AG09309 (cell line): Measurements from ENCODE around the gene NDC80.

Source experiments
- DNase-seq: peaks from one replicate; pipeline ENCODE4 v3.0.0-alpha.2; 2010; ENCODE audit warnings: low read depth
- H3K4me3 ChIP-seq: 2 replicates; pipeline ENCODE4 v1.5.1; 2011; ENCODE audit warnings: mild to moderate bottlenecking, low read depth, low read length, moderate library complexity; ENCODE audit not compliant: control insufficient read depth
- CTCF ChIP-seq: IDR thresholded peaks from 2 replicates; pipeline ENCODE4 v1.5.1; 2011; ENCODE audit warnings: mild to moderate bottlenecking, low read depth, low read length, inconsistent platforms; ENCODE audit not compliant: insufficient read depth, control insufficient read depth; ENCODE audit errors: missing control alignments

The NDC80 gene

GRCh38 chr18:2609604-2610003 lies 38.2 kb downstream of the NDC80 start:
- no peak for DNase-seq
- no peak overlapping the region for H3K4me3 ChIP-seq
- TF ChIP-seq CTCF: no peak

DNA sequence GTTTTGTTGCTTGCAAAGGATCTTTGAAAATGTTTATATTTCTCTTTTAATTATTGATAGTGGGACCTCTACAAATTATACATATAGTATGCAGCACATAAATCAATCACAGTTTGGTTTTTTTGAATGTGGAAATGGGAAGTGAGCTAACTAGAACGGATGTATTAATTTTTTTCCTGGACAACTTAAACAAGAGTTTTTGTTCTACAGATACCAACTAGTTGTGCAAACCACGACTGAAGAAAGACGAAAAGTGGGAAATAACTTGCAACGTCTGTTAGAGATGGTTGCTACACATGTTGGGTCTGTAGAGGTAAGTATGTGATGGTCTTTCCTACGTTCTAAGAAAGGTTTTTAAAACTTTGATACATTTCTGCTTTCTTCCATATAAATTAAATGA lies 39.2 kb downstream of the NDC80 start:
- no peak overlapping the region for H3K4me3 ChIP-seq
- DNase-seq: no peak
- no peak for TF ChIP-seq CTCF

- TF ChIP-seq CTCF: no peak
- no peak for DNase-seq
- H3K4me3 ChIP-seq: no peak overlapping the region
Measured at GRCh38 chr18:2612996-2613395, 41.6 kb downstream of the NDC80 start.

GRCh38 chr18:2617401-2617998 lies 46.1 kb downstream of the NDC80 start:
- no peak overlapping the region for H3K4me3 ChIP-seq
- no peak for TF ChIP-seq CTCF
- DNase-seq: no peak

DNA sequence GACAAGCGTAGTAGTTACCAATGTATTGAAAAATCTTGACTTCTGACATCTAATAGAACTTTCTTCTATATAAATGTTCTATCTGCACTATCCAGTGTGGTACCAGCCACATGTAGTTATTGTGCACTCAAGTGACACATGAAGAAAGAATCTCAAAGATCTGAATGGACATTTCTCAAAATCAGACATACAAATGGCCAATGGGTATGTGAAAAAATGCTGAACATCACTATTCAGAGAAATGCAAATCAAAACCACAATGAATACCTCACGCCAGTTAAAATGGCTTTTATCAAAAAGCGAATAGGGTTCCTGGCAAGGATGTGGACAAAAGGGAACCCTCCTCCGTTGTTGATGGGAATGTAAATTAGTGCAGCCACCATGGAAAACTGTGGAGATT lies 46.7 kb downstream of the NDC80 start:
- no peak for DNase-seq
- TF ChIP-seq CTCF: no peak
- no peak overlapping the region for H3K4me3 ChIP-seq

DNA sequence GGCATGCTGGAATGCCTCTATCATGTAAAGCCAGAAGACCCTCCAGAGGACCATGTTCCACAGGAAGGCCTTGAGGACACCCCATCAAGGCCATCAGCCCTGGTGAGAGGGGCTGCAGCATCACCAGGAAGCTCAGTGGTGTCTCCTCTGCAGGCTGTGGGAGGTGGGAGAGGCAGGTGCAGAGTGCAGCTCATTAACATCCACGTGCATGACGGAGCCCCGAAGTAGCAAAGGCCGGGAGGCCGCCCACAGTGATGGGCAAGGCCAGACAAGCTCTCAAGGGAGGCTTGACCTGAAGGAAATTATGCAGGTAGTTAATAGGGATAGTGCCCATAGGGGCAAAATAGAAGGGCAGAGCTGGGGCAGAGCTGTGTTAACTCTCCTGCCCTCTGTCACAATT lies 53.9 kb downstream of the NDC80 start:
- no peak for DNase-seq
- no peak overlapping the region for H3K4me3 ChIP-seq
- no peak for TF ChIP-seq CTCF

- H3K4me3 ChIP-seq: no peak overlapping the region
- DNase-seq: no peak
- no peak for TF ChIP-seq CTCF
Measured at GRCh38 chr18:2627821-2628276, 56.5 kb downstream of the NDC80 start.
